Stimulated activated naive CD8-positive, alpha-beta T cell treated with anti-CD3 and anti-CD28 coated beads, Interleukin-15, amount 100 ng/mL, for 72 hours (primary cell): ENCODE measurements around the gene ELANE.
"Not testable (repeated sequence)": the region's sequence is repeated elsewhere in the genome, so short reads cannot be mapped to it uniquely, and the experiment has no call there.

Source experiments
- ATAC-seq: fragments of 150-1000 bp; cut with Tn5 transposase; 2 replicates; pipeline ENCODE4 v1.10.0; 2021; ENCODE audit warnings: mild to moderate bottlenecking, moderate library complexity
- DNase-seq, 2 donors: peaks; one replicate each; pipeline ENCODE4 v3.0.0; 2021 to 2022
- H3K27ac Mint-ChIP-seq, 2 donors: one replicate each; pipeline ENCODE4 v1.8.0; 2022; ENCODE audit warnings: mild to moderate bottlenecking in 2 of 2, mixed read lengths in 2 of 2, moderate library complexity in 2 of 2
- H3K27me3 Mint-ChIP-seq: one replicate; pipeline ENCODE4 v1.8.0; 2022; ENCODE audit warnings: mixed read lengths
- H3K4me1 Mint-ChIP-seq: one replicate; pipeline ENCODE4 v1.8.0; 2022; ENCODE audit warnings: mild to moderate bottlenecking, mixed read lengths
- H3K4me3 Mint-ChIP-seq, 2 donors: one replicate each; pipeline ENCODE4 v1.8.0; 2022; ENCODE audit warnings: mild to moderate bottlenecking in 2 of 2, mixed read lengths in 2 of 2, moderate library complexity in 1 of 2
- H3K9me3 Mint-ChIP-seq, 2 donors: one replicate each; pipeline ENCODE4 v1.8.0; 2022; ENCODE audit warnings: mixed read lengths in 2 of 2

ELANE gene

GRCh38 chr19:845707-846521 lies 6.2 kb upstream of the ELANE start:
- no peak for ATAC-seq
- no peak for DNase-seq
- no peaks in the 10 kb centered on the region for H3K9me3 Mint-ChIP-seq
- H3K27me3 Mint-ChIP-seq, result peaks cover 83% of the 10 kb centered on the region
- H3K27ac Mint-ChIP-seq, result no peak overlapping the region
- no peak overlapping the region for H3K4me3 Mint-ChIP-seq
- H3K4me1 Mint-ChIP-seq, result peaks cover 10% of the 10 kb centered on the region

GRCh38 chr19:848386-848921 lies 3.6 kb upstream of the ELANE start:
- Mint-ChIP-seq H3K9me3 (no peaks in the 10 kb centered on the region), H3K4me3 (no peak overlapping the region), H3K4me1 (peaks cover 6% of the 10 kb centered on the region), H3K27ac (no peak overlapping the region), H3K27me3 (peaks cover 89% of the 10 kb centered on the region)
- ATAC-seq (no peak), DNase-seq (no peak)

- not testable (repeated sequence) for H3K4me3 Mint-ChIP-seq, ATAC-seq, H3K27ac Mint-ChIP-seq, DNase-seq, H3K9me3 Mint-ChIP-seq, H3K4me1 Mint-ChIP-seq
- H3K27me3 Mint-ChIP-seq, result peaks cover 82% of the 10 kb centered on the region
Measured at GRCh38 chr19:849195-849594, 2.9 kb upstream of the ELANE start.

GRCh38 chr19:850221-850978 lies 1.7 kb upstream of the ELANE start:
- no peak overlapping the region for H3K27ac Mint-ChIP-seq
- H3K4me1 Mint-ChIP-seq, result no peaks in the 10 kb centered on the region
- H3K27me3 Mint-ChIP-seq, result peaks cover 70% of the 10 kb centered on the region
- H3K9me3 Mint-ChIP-seq, result no peaks in the 10 kb centered on the region
- ATAC-seq (peak; percentile 52), DNase-seq (no peak)
- H3K4me3 Mint-ChIP-seq, result no peak overlapping the region

GRCh38 chr19:850979-851335 lies 1.1 kb upstream of the ELANE start:
- no peak for DNase-seq
- Mint-ChIP-seq H3K9me3 (no peaks in the 10 kb centered on the region), H3K27me3 (peaks cover 68% of the 10 kb centered on the region)

GRCh38 chr19:853014-853585 lies 997 bp downstream of the ELANE start:
- H3K4me3 Mint-ChIP-seq, result no peak overlapping the region
- no peaks in the 10 kb centered on the region for H3K9me3 Mint-ChIP-seq
- H3K4me1 Mint-ChIP-seq, result no peaks in the 10 kb centered on the region
- peaks cover 59% of the 10 kb centered on the region for H3K27me3 Mint-ChIP-seq
- peak; percentile 11 for ATAC-seq
- H3K27ac Mint-ChIP-seq, result no peak overlapping the region
- DNase-seq, result no peak

More at GRCh38 chr19:850979-851335, 1.1 kb upstream of the ELANE start:
- H3K4me1 Mint-ChIP-seq, result no peaks in the 10 kb centered on the region
- no peak for ATAC-seq
- no peak overlapping the region for H3K4me3 Mint-ChIP-seq
- H3K27ac Mint-ChIP-seq, result no peak overlapping the region

- DNase-seq, H3K4me3 Mint-ChIP-seq, H3K27ac Mint-ChIP-seq, ATAC-seq, H3K9me3 Mint-ChIP-seq, H3K4me1 Mint-ChIP-seq: not testable (repeated sequence)
- H3K27me3 Mint-ChIP-seq, result peaks cover 59% of the 10 kb centered on the region
Measured at GRCh38 chr19:853614-854220, 1.6 kb downstream of the ELANE start.

GRCh38 chr19:854549-854948 lies 2.4 kb downstream of the ELANE start:
- ATAC-seq (no peak), DNase-seq (no peak)
- peaks cover 1% of the 10 kb centered on the region for H3K4me1 Mint-ChIP-seq
- H3K27ac Mint-ChIP-seq, result no peak overlapping the region
- H3K4me3 Mint-ChIP-seq, result no peak overlapping the region
- no peaks in the 10 kb centered on the region for H3K9me3 Mint-ChIP-seq
- H3K27me3 Mint-ChIP-seq, result peaks cover 60% of the 10 kb centered on the region

GRCh38 chr19:855142-855541 lies 3.0 kb downstream of the ELANE start:
- no peak overlapping the region for H3K27ac Mint-ChIP-seq
- no peak for DNase-seq

GRCh38 chr19:855566-856120 lies 3.5 kb downstream of the ELANE start:
- Mint-ChIP-seq H3K27ac (no peak overlapping the region), H3K9me3 (no peaks in the 10 kb centered on the region), H3K4me1 (peaks cover 7% of the 10 kb centered on the region), H3K27me3 (peaks cover 60% of the 10 kb centered on the region), H3K4me3 (no peak overlapping the region)
- ATAC-seq (peak; percentile 17), DNase-seq (no peak)

More at GRCh38 chr19:855142-855541, 3.0 kb downstream of the ELANE start:
- peaks cover 60% of the 10 kb centered on the region for H3K27me3 Mint-ChIP-seq
- ATAC-seq, result no peak
- H3K9me3 Mint-ChIP-seq, result no peaks in the 10 kb centered on the region
- no peak overlapping the region for H3K4me3 Mint-ChIP-seq
- H3K4me1 Mint-ChIP-seq, result peaks cover 7% of the 10 kb centered on the region

GRCh38 chr19:858284-858683 lies 6.2 kb downstream of the ELANE start:
- no peak overlapping the region for H3K4me3 Mint-ChIP-seq
- H3K9me3 Mint-ChIP-seq, result no peaks in the 10 kb centered on the region
- peaks cover 22% of the 10 kb centered on the region for H3K4me1 Mint-ChIP-seq
- no peak for ATAC-seq
- DNase-seq, result no peak
- no peak overlapping the region for H3K27ac Mint-ChIP-seq
- peaks cover 55% of the 10 kb centered on the region for H3K27me3 Mint-ChIP-seq

- DNase-seq (no peak), ATAC-seq (no peak)
- H3K4me1 Mint-ChIP-seq, result peaks cover 30% of the 10 kb centered on the region
- no peak within 1 kb of the TSS for H3K27ac Mint-ChIP-seq
- no peaks in the 10 kb centered on the region for H3K9me3 Mint-ChIP-seq
- H3K27me3 Mint-ChIP-seq, result peaks cover 55% of the 10 kb centered on the region
- peak within 1 kb of the TSS; percentile 32 to 71 for H3K4me3 Mint-ChIP-seq
Measured at GRCh38 chr19:858868-859843, 7.1 kb downstream of the ELANE start, which contains the start of gene CFD. Gene CFD, plus strand, starts transcription at chr19:859664. Its CDS starts 26 bp downstream, at chr19:859690.

- ATAC-seq (no peak), DNase-seq (no peak)
- no peak overlapping the region for H3K27ac Mint-ChIP-seq
- H3K9me3 Mint-ChIP-seq, result no peaks in the 10 kb centered on the region
- H3K27me3 Mint-ChIP-seq, result peaks cover 48% of the 10 kb centered on the region
- peaks cover 30% of the 10 kb centered on the region for H3K4me1 Mint-ChIP-seq
- H3K4me3 Mint-ChIP-seq, result peak overlapping the region in 1 of 2 donors; percentile 57
Measured at GRCh38 chr19:861141-861755, 9.1 kb downstream of the ELANE start.
